GM21381 (cell line): Measurements from ENCODE around the gene BTD.

Experiments
- ATAC-seq: cut with Tn5 transposase; IDR thresholded peaks from one replicate; pipeline ENCODE4 v1.9.1; 2021; ENCODE audit warnings: mild to moderate bottlenecking, moderate library complexity; ENCODE audit not compliant: unreplicated experiment

BTD gene

GRCh38 chr3:15660055-15660935 lies 58.8 kb downstream of the BTD start:
- no peak for ATAC-seq

DNA sequence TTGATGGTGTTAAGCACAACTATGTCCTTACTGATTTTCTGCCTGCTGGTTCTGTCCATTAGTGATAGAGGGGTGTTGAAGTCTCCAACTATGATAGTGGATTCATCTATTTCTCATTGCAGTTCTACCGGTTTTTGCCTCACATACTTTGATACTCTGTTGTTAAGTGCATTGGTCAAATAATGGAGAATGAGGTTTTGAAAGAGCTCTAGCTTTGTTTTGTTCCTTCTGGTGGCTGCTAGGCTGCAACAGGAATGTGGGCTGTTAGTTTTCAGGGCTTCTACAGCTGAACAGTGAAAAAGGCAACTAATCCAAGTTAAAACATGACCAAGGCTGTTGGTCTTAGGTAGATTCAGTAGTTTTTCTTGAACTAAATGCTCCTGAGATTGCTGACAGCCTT lies 62.6 kb downstream of the BTD start:
- no peak for ATAC-seq

DNA sequence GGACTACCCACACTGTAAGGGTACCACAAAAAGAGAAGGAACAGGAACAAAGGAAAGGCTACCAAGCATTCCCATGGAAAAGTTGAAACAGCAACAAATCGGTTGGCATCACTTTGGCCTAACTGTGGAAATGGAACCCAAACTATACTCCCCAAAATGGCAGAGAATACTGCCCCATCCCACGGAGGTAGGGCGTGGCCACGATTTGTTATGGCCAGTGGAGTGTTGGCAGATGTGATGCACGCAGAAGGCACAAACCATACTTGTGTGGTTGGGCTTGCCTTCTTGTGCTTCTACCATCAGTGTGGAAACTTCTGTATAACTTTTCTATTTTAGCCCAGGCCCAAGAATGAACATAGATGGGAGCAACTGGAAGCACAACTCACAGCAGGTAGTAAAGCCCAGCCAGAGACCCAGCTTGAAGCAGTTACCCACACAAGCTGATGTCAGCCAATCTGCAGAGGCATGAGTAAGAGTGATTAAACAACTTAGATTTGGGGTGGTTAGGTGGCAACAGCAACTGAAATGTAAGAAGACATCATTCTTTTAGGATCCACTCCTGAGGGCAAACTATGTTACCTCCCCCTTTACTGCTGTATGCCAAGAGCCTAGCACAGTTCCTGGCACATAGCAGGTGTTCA lies 64.1 kb downstream of the BTD start:
- no peak for ATAC-seq

GRCh38 chr3:15666277-15666676 lies 64.7 kb downstream of the BTD start:
- no peak for ATAC-seq

GRCh38 chr3:15667484-15667883 lies 65.9 kb downstream of the BTD start:
- ATAC-seq: no peak

GRCh38 chr3:15673536-15673935 lies 72.0 kb downstream of the BTD start:
- no peak for ATAC-seq

DNA sequence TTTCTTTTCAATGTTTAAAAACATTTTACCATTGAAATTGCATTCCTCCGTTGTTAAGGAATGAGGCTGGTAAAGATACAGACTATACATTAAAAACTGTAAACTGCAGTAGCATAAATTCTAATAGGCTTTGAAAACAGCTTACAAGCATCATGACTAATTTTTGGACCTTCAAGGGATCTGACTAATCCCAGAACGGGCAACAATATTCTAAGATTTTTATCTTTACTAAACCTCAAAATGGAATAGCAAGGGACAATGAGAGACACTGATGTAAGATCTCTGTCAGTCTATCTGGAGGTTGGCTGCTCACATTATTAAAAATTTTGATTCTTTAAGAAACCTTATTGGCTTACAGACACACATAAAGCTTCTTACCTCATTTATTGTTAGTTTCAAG lies 74.7 kb downstream of the BTD start:
- ATAC-seq: no peak

DNA sequence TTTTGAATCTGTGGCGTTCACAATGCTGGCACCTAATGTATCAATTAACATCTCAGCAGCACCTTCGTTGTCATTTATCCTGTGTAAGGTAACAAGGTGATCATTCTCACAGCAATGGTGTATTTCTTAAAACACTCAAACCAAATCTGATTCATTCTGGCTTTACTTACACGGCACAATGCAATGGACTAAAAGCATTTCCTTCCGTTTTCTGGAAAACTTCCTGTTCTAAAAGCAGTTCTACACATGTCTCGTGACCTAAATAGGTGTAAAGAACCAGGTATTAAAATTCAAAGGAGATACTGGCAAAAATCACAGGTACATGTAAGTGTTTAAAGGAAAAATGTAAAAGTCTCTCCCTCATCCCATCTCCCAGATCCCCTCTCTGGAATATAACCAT lies 77.8 kb downstream of the BTD start:
- ATAC-seq: no peak

- no peak for ATAC-seq
These were observed 80.1 kb downstream of the BTD start for GRCh38 chr3:15681668-15682067.

DNA sequence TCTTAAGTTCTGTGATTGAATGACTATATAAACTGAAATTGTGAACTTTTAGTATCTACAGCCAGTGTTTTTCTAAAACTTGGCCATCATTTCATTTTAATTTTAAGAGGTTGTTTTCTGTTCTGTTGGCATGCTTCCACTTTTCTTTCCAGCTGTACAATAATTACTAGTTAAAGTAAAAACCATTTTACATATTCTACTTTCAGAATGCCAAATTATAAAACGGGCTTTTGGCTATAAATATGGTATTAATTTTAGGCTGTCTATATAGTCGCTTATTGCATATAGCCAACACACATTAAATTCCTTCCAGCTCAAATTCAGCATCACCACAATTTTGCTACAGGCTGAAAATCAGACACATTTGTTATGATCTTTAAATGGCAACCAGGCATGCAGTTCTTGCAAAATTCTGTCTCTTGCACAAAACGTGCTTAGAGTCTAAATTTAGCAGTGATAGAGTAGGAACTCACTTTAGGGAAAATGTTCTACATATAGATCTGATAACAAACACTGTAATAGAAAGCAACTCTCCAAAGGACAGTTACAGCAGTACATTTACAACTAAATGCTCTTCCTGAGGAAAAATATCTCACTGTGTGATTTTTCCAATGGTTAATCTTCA lies 81.1 kb downstream of the BTD start:
- no peak for ATAC-seq

DNA sequence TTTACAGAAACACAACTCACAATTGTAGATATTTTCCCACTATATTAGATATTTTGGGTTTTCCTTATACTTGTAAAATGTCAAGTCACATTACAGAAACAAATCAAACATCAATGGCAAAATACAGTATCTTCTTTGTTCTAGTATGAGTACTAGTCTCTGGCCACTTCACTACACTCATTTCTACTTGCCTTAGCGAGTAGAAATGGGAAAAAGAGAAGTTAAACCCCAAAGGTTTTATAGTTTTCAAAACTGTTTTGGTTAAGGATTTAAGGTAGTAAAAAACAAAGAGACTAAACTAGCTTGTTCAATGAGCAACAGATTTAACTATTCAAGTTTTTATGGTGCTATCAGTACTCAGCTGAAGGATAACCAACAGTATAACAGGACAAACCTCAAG lies 81.7 kb downstream of the BTD start:
- ATAC-seq: no peak

DNA sequence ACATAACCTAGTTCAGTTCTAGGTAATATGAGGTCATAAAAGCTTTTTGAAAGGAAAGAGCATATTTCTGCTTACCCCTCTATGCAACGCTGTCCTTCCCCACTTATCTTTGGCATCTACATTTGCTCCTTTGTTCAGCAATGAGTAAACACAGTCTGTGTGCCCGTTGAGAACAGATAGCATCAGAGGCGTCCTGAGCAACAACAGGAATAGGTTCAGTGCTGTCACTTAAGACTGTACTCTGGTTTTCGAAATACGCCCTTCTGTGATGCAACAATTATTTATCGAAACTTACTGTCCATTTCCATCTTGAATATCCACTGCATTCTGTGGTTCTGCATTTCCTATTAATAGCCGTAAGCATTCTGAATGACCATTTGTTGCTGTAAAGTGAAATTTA lies 84.4 kb downstream of the BTD start:
- no peak for ATAC-seq

- ATAC-seq: no peak
These were observed 88.7 kb downstream of the BTD start for GRCh38 chr3:15690230-15690629.

DNA sequence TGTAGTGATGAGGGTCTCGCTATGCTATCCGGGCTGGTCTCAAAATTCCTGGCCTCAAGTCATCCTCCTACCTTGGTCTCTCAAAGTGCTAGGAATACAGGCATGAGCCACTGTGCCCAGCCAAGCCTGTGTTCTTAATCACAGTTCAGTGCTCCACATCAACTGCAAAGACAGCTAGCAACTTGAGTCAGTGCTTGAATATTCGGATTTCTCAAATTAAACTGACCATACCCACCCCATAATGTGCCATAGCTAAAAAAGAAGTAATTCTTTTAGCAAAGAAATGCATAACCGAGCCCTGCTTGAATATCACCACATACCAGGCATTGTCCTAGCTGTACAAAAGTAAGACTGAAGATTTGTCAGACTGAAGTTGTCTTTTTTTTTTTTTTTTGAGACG lies 89.2 kb downstream of the BTD start:
- ATAC-seq: no peak

- ATAC-seq: no peak
These were observed 91.8 kb downstream of the BTD start for GRCh38 chr3:15693355-15693754.

GRCh38 chr3:15694628-15695027 lies 93.1 kb downstream of the BTD start:
- ATAC-seq: no peak
